SK-N-SH treated with all-trans-retinoic acid at 6 μM for 48 hours (cell line): Measurements from ENCODE around the gene AIF1L.

ENCODE experiments used
- ATAC-seq: fragments of 200-7000 bp; cut with Tn5 transposase; 3 replicates; pipeline ENCODE4 v1.9.1; 2020; ENCODE audit warnings: mild to moderate bottlenecking, moderate library complexity
- BACH2 ChIP-seq: fragments of 250-450 bp; sonication (Bioruptor Pico); IDR thresholded peaks from 2 replicates; pipeline ENCODE4 v1.9.0; 2021; ENCODE audit warnings: mild to moderate bottlenecking, borderline replicate concordance
- CSDC2 ChIP-seq: fragments of 250-450 bp; sonication (Bioruptor Pico); IDR thresholded peaks from 2 replicates; pipeline ENCODE4 v1.5.0; 2020; ENCODE audit warnings: mild to moderate bottlenecking, moderate library complexity
- ESRRG ChIP-seq: fragments of 250-450 bp; sonication (Bioruptor Pico); IDR thresholded peaks from 2 replicates; pipeline ENCODE4 v1.6.1; 2021; ENCODE audit warnings: mild to moderate bottlenecking
- GLIS3 ChIP-seq: fragments of 250-450 bp; sonication (Bioruptor Pico); IDR thresholded peaks from 2 replicates; pipeline ENCODE4 v1.5.0; 2020; ENCODE audit warnings: mild to moderate bottlenecking, moderate library complexity
- ISL1 ChIP-seq: fragments of 250-450 bp; sonication (Bioruptor Pico); IDR thresholded peaks from 2 replicates; pipeline ENCODE4 v2.1.2; 2022; ENCODE audit warnings: mild to moderate bottlenecking, moderate library complexity
- OSR1 ChIP-seq: fragments of 250-450 bp; sonication (Bioruptor Pico); IDR thresholded peaks from 2 replicates; pipeline ENCODE4 v1.8.0; 2022; ENCODE audit warnings: moderate library complexity, mild to moderate bottlenecking, inconsistent platforms
- PPARA ChIP-seq: fragments of 250-450 bp; sonication (Bioruptor Pico); IDR thresholded peaks from 2 replicates; pipeline ENCODE4 v1.5.0; 2020; ENCODE audit warnings: mild to moderate bottlenecking, borderline replicate concordance
- RARB ChIP-seq: fragments of 250-450 bp; sonication (Bioruptor Pico); IDR thresholded peaks from 2 replicates; pipeline ENCODE4 v1.8.0; 2021; ENCODE audit warnings: mild to moderate bottlenecking, moderate library complexity
- SNAI2 ChIP-seq: fragments of 250-450 bp; sonication (Bioruptor Pico); IDR thresholded peaks from 2 replicates; pipeline ENCODE4 v1.5.0; 2020; ENCODE audit warnings: mild to moderate bottlenecking, moderate library complexity
- TCF4 ChIP-seq: fragments of 250-450 bp; sonication (Bioruptor Pico); IDR thresholded peaks from 2 replicates; pipeline ENCODE4 v1.8.0; 2021; ENCODE audit warnings: mild to moderate bottlenecking, moderate library complexity, borderline replicate concordance
- TOX ChIP-seq: fragments of 250-450 bp; sonication (Bioruptor Pico); IDR thresholded peaks from 2 replicates; pipeline ENCODE4 v1.8.0; 2021; ENCODE audit warnings: mild to moderate bottlenecking, moderate library complexity, borderline replicate concordance
- ZFP3 ChIP-seq: fragments of 250-450 bp; sonication (Bioruptor Pico); IDR thresholded peaks from 2 replicates; pipeline ENCODE4 v1.5.0; 2020; ENCODE audit warnings: mild to moderate bottlenecking, moderate library complexity
- ZFP30 ChIP-seq: fragments of 450-650 bp; formaldehyde crosslinking; IDR thresholded peaks from 2 replicates; pipeline ENCODE4 v1.5.0; 2022; ENCODE audit warnings: mild to moderate bottlenecking, moderate library complexity
- ZNF565 ChIP-seq: fragments of 450-650 bp; formaldehyde crosslinking; conservative IDR thresholded peaks from 2 replicates; pipeline ENCODE4 v1.5.0; 2020; ENCODE audit warnings: low read depth, mild to moderate bottlenecking, moderate library complexity
- ZNF70 ChIP-seq: fragments of 450-650 bp; formaldehyde crosslinking; IDR thresholded peaks from 2 replicates; pipeline ENCODE4 v1.5.0; 2020; ENCODE audit warnings: mild to moderate bottlenecking, moderate library complexity
- ZNF8 ChIP-seq: fragments of 450-650 bp; formaldehyde crosslinking; IDR thresholded peaks from 2 replicates; pipeline ENCODE4 v1.5.0; 2020; ENCODE audit warnings: mild to moderate bottlenecking, moderate library complexity
- TF ChIP-seq, protein P1 (sequence below): fragments of 250-450 bp; sonication (Bioruptor Pico); IDR thresholded peaks from 2 replicates; pipeline ENCODE4 v1.5.0; 2020; ENCODE audit warnings: mild to moderate bottlenecking, moderate library complexity
- TF ChIP-seq, protein P2 (sequence below): fragments of 250-450 bp; sonication (Bioruptor Pico); IDR thresholded peaks from 2 replicates; pipeline ENCODE4 v1.5.1; 2021; ENCODE audit warnings: mild to moderate bottlenecking, moderate library complexity
- TF ChIP-seq, protein P3 (sequence below): fragments of 250-450 bp; sonication (Bioruptor Pico); IDR thresholded peaks from 2 replicates; pipeline ENCODE4 v1.8.0; 2021; ENCODE audit warnings: low read depth, mild to moderate bottlenecking, moderate library complexity, borderline replicate concordance
- TF ChIP-seq, protein P4 (sequence below): fragments of 250-450 bp; sonication (Bioruptor Pico); IDR thresholded peaks from 2 replicates; pipeline ENCODE4 v1.5.1; 2020; ENCODE audit warnings: low read depth, mild to moderate bottlenecking, moderate library complexity

AIF1L gene

DNA sequence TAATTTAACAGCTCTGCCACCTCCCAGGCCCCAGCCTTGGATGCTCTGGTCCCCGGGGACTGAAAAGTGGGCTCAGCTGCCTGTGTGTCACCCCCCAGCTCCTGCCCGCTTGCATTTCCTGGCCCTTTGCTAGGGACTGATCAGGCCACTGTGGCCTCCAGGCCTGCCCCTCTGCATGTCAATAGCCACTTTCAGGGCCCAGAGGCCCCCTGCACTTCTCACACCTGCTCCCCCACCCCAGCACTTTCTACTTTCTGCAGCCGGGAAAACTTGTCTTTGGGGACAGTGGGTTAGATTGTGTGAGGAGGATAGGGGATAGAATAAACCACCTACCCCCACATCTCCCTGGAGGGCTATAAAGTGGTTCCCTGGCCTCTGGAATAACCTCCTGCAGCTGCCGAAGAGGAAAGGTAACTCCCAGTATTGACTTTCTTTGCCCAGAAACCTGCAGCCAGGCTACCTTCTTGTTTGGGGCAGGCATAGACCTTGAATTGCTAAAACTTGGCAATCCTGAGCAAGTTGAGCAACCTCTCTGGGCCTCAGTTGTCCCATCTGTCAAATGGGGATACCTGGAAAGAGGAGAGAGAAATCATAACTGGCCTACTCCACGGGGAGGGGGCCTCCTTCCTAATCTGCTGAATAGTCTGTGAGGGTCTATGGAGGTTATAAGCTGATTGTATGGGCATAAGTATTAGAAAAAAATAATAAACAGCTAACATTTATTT is 7.8 kb downstream of the AIF1L start:
- TF ChIP-seq OSR1 (CRISPR knock-in tag): no peak
- TF ChIP-seq, protein P1, sequence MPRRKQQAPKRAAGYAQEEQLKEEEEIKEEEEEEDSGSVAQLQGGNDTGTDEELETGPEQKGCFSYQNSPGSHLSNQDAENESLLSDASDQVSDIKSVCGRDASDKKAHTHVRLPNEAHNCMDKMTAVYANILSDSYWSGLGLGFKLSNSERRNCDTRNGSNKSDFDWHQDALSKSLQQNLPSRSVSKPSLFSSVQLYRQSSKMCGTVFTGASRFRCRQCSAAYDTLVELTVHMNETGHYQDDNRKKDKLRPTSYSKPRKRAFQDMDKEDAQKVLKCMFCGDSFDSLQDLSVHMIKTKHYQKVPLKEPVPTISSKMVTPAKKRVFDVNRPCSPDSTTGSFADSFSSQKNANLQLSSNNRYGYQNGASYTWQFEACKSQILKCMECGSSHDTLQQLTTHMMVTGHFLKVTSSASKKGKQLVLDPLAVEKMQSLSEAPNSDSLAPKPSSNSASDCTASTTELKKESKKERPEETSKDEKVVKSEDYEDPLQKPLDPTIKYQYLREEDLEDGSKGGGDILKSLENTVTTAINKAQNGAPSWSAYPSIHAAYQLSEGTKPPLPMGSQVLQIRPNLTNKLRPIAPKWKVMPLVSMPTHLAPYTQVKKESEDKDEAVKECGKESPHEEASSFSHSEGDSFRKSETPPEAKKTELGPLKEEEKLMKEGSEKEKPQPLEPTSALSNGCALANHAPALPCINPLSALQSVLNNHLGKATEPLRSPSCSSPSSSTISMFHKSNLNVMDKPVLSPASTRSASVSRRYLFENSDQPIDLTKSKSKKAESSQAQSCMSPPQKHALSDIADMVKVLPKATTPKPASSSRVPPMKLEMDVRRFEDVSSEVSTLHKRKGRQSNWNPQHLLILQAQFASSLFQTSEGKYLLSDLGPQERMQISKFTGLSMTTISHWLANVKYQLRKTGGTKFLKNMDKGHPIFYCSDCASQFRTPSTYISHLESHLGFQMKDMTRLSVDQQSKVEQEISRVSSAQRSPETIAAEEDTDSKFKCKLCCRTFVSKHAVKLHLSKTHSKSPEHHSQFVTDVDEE (CRISPR knock-in tag): no peak
- no peak for ATAC-seq

DNA sequence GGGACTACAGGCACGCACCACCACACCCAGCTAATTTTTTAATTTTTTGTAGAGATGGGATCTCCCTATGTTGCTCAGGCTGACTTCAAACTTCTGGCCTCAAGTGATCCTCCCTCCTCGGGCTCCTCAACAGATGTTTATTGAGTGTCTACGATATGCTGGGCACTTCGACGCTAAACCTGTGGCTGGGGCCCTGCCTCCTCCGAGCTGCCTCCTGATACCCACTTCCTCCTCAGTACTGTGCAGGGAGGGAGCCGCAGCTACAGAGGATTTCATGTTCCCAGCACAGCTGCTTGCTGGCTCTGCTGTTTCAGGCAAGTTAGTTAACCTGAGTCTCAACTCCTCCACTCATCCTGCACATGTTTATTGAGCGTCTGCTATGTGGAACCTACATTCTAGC is 9.6 kb downstream of the AIF1L start:
- no peak for ATAC-seq

DNA sequence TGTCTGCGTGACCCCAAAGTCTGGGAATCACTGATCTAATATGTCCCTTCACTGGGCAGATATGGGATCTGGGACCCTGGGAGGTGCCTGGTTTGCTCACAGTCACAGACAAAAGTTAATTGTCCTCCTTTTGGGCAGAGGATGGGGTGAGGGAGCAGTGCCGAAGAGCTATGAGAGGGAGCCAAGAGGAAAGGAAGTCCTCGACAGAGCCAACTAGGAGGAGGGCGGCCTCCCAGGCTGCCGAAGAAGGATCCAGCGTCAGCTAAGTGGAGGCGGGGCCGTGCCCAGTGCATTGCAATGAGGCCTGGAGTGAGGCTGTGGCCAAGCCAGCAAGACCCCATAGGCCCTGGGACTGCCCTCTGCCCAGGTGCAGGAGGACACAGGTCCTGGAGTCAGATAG is 11.4 kb downstream of the AIF1L start:
- no peak for ATAC-seq
- TF ChIP-seq ZNF8 (CRISPR knock-in tag) (no peak), RARB (CRISPR knock-in tag) (no peak), ISL1 (CRISPR knock-in tag) (no peak), ESRRG (CRISPR knock-in tag) (no peak), ZFP3 (CRISPR knock-in tag) (no peak), SNAI2 (CRISPR knock-in tag) (no peak), CSDC2 (CRISPR knock-in tag) (no peak), ZNF70 (no peak)
- TF ChIP-seq, protein P2, sequence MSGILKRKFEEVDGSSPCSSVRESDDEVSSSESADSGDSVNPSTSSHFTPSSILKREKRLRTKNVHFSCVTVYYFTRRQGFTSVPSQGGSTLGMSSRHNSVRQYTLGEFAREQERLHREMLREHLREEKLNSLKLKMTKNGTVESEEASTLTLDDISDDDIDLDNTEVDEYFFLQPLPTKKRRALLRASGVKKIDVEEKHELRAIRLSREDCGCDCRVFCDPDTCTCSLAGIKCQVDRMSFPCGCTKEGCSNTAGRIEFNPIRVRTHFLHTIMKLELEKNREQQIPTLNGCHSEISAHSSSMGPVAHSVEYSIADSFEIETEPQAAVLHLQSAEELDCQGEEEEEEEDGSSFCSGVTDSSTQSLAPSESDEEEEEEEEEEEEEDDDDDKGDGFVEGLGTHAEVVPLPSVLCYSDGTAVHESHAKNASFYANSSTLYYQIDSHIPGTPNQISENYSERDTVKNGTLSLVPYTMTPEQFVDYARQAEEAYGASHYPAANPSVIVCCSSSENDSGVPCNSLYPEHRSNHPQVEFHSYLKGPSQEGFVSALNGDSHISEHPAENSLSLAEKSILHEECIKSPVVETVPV (CRISPR knock-in tag): no peak
- TF ChIP-seq, protein P3, sequence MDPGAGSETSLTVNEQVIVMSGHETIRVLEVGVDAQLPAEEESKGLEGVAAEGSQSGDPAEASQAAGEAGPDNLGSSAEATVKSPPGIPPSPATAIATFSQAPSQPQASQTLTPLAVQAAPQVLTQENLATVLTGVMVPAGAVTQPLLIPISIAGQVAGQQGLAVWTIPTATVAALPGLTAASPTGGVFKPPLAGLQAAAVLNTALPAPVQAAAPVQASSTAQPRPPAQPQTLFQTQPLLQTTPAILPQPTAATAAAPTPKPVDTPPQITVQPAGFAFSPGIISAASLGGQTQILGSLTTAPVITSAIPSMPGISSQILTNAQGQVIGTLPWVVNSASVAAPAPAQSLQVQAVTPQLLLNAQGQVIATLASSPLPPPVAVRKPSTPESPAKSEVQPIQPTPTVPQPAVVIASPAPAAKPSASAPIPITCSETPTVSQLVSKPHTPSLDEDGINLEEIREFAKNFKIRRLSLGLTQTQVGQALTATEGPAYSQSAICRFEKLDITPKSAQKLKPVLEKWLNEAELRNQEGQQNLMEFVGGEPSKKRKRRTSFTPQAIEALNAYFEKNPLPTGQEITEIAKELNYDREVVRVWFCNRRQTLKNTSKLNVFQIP: no peak

More for the DNA sequence above, 9.6 kb downstream of the AIF1L start:
- TF ChIP-seq, protein P4, sequence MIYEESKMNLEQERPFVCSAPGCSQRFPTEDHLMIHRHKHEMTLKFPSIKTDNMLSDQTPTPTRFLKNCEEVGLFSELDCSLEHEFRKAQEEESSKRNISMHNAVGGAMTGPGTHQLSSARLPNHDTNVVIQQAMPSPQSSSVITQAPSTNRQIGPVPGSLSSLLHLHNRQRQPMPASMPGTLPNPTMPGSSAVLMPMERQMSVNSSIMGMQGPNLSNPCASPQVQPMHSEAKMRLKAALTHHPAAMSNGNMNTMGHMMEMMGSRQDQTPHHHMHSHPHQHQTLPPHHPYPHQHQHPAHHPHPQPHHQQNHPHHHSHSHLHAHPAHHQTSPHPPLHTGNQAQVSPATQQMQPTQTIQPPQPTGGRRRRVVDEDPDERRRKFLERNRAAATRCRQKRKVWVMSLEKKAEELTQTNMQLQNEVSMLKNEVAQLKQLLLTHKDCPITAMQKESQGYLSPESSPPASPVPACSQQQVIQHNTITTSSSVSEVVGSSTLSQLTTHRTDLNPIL (CRISPR knock-in tag): no peak
- TF ChIP-seq ESRRG (CRISPR knock-in tag) (no peak), ZNF8 (CRISPR knock-in tag) (no peak), GLIS3 (CRISPR knock-in tag) (no peak), TOX (no peak), ZNF565 (CRISPR knock-in tag) (no peak), PPARA (CRISPR knock-in tag) (no peak), BACH2 (CRISPR knock-in tag) (no peak), ZNF70 (no peak), ISL1 (CRISPR knock-in tag) (no peak), OSR1 (CRISPR knock-in tag) (no peak), ZFP30 (CRISPR knock-in tag) (no peak), RARB (CRISPR knock-in tag) (no peak), SNAI2 (CRISPR knock-in tag) (no peak), CSDC2 (CRISPR knock-in tag) (no peak), TCF4 (CRISPR knock-in tag) (no peak)
- TF ChIP-seq, protein P1 (CRISPR knock-in tag): no peak
- TF ChIP-seq, protein P2 (CRISPR knock-in tag): no peak
- TF ChIP-seq, protein P3: no peak
